MM.1S (cell line): ENCODE measurements around the gene CD300H.

Experiments
- DNase-seq: peaks from one replicate; pipeline ENCODE4 v3.0.0-alpha.2; 2015
- H2AFZ ChIP-seq: fragments of 300-600 bp; sonication (generic); 2 replicates; pipeline ENCODE4 v1.6.0; 2016; ENCODE audit warnings: antibody characterized with exemption, low read length
- H3F3A ChIP-seq: fragments of 300-600 bp; sonication (generic); 2 replicates; pipeline ENCODE4 v1.6.1; 2016; ENCODE audit warnings: mild to moderate bottlenecking, antibody characterized with exemption, low read length, moderate library complexity, mixed read lengths; ENCODE audit not compliant: insufficient read depth
- H3K27ac ChIP-seq: fragments of 300-600 bp; sonication (generic); 2 replicates; pipeline ENCODE4 v1.5.1; 2016; ENCODE audit warnings: mild to moderate bottlenecking, low read length
- H3K27me3 ChIP-seq: fragments of 300-600 bp; sonication (generic); replicated peaks from 2 replicates; pipeline ENCODE4 v1.6.0; 2016; ENCODE audit warnings: low read length; ENCODE audit not compliant: insufficient read depth
- H3K36me3 ChIP-seq: fragments of 300-600 bp; sonication (generic); replicated peaks from 2 replicates; pipeline ENCODE4 v1.6.1; 2016; ENCODE audit warnings: mild to moderate bottlenecking, low read length, mixed read lengths; ENCODE audit not compliant: insufficient read depth
- H3K4me1 ChIP-seq: fragments of 300-600 bp; sonication (generic); 2 replicates; pipeline ENCODE4 v1.6.1; 2016; ENCODE audit warnings: low read length, mixed read lengths
- H3K4me2 ChIP-seq: fragments of 300-600 bp; sonication (generic); 2 replicates; pipeline ENCODE4 v1.6.0; 2016; ENCODE audit warnings: low read depth, low read length
- H3K4me3 ChIP-seq: fragments of 300-600 bp; sonication (generic); 2 replicates; pipeline ENCODE4 v1.5.1; 2016; ENCODE audit warnings: low read length, mixed read lengths
- H3K79me2 ChIP-seq: fragments of 300-600 bp; sonication (generic); 2 replicates; pipeline ENCODE4 v1.6.1; 2016; ENCODE audit warnings: mixed run types, low read length, mixed read lengths
- H3K9ac ChIP-seq: fragments of 300-600 bp; sonication (generic); 2 replicates; pipeline ENCODE4 v1.6.1; 2016; ENCODE audit warnings: low read length, mixed read lengths
- H3K9me2 ChIP-seq: fragments of 300-600 bp; sonication (generic); replicated peaks from 2 replicates; pipeline ENCODE4 v1.6.1; 2016; ENCODE audit warnings: mild to moderate bottlenecking, low read length, mixed read lengths; ENCODE audit not compliant: insufficient read depth
- H3K9me3 ChIP-seq: fragments of 300-600 bp; sonication (generic); replicated peaks from 2 replicates; pipeline ENCODE4 v1.6.1; 2016; ENCODE audit warnings: mild to moderate bottlenecking, low read length, mixed read lengths; ENCODE audit not compliant: insufficient read depth
- H4K20me1 ChIP-seq: fragments of 300-600 bp; sonication (generic); 2 replicates; pipeline ENCODE4 v1.6.1; 2016; ENCODE audit warnings: mild to moderate bottlenecking, low read length, moderate library complexity, mixed read lengths; ENCODE audit not compliant: insufficient read depth
- EZH2 ChIP-seq: fragments of 300-600 bp; sonication (generic); optimal IDR thresholded peaks from 2 replicates; pipeline ENCODE3; 2017; ENCODE audit warnings: low read depth, mild to moderate bottlenecking, antibody characterized with exemption, low read length, mixed read lengths
- EZH2phosphoT487 ChIP-seq: fragments of 300-600 bp; sonication (generic); IDR thresholded peaks from 2 replicates; pipeline ENCODE4 v1.6.1; 2018; ENCODE audit warnings: antibody characterized with exemption, low read length
- TF ChIP-seq, protein P1 (sequence below): fragments of 300-600 bp; sonication (generic); IDR thresholded peaks from 2 replicates; pipeline ENCODE4 v1.5.1; 2016; ENCODE audit warnings: antibody characterized with exemption, low read length, mixed read lengths

CD300H gene

DNA sequence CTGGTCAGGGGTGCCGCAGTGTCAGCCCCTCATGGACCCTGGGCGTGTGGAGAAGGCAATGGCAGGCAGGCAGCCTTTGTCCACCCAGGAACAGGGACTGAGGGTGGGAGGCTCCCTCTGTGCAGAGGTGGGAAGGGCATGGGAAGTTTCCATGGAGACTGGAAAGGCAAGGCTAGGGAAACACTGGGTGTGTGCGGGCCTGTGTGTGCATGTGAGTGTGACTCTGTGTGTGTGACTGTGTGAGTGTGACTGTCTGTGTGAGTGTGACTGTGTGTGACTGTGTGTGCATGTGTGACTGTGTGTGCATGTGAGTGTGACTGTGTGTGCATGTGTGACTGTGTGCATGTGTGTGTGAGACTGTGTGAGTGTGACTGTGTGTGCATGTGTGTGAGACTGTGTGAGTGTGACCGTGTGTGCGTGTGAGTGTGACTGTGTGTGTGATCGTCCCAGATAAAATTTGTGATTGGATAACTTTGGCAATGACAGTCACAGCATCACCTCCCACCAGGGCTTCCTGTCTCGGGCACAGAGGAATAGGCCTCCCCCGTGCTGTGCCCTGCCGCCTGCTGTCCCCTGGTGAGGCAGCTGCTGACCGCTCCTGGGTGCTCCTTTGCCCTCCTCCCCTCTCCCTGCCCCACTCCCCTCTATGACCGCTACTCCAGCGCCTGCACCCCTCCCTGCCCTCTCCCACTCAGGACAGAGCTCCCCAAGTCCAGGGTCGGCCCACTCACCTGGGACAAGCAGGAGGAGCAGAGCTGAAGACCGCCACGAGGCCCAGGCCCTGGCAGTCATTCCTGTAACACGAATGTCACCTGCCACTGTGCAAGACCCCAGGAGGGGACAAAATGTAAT lies 22.1 kb downstream of the CD300H start:
- Histone ChIP-seq H3K4me3 (no peak overlapping the region), H3K9me3 (no peaks in the 10 kb centered on the region), H3K4me1 (no peaks in the 10 kb centered on the region), H3K27me3 (peaks cover 78% of the 10 kb centered on the region), H3K9ac (no peak overlapping the region), H3K79me2 (no peaks in the 10 kb centered on the region), H3K9me2 (no peaks in the 10 kb centered on the region), H3K27ac (no peak overlapping the region), H3K4me2 (no peak overlapping the region), H3K36me3 (no peaks in the 10 kb centered on the region), H4K20me1 (no peaks in the 10 kb centered on the region), H2AFZ (no peak overlapping the region), H3F3A (no peaks in the 10 kb centered on the region)
- no peak for TF ChIP-seq EZH2
- TF ChIP-seq, protein P1, sequence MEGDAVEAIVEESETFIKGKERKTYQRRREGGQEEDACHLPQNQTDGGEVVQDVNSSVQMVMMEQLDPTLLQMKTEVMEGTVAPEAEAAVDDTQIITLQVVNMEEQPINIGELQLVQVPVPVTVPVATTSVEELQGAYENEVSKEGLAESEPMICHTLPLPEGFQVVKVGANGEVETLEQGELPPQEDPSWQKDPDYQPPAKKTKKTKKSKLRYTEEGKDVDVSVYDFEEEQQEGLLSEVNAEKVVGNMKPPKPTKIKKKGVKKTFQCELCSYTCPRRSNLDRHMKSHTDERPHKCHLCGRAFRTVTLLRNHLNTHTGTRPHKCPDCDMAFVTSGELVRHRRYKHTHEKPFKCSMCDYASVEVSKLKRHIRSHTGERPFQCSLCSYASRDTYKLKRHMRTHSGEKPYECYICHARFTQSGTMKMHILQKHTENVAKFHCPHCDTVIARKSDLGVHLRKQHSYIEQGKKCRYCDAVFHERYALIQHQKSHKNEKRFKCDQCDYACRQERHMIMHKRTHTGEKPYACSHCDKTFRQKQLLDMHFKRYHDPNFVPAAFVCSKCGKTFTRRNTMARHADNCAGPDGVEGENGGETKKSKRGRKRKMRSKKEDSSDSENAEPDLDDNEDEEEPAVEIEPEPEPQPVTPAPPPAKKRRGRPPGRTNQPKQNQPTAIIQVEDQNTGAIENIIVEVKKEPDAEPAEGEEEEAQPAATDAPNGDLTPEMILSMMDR = no peak
- no peak for TF ChIP-seq EZH2phosphoT487
- DNase-seq = no peak

DNA sequence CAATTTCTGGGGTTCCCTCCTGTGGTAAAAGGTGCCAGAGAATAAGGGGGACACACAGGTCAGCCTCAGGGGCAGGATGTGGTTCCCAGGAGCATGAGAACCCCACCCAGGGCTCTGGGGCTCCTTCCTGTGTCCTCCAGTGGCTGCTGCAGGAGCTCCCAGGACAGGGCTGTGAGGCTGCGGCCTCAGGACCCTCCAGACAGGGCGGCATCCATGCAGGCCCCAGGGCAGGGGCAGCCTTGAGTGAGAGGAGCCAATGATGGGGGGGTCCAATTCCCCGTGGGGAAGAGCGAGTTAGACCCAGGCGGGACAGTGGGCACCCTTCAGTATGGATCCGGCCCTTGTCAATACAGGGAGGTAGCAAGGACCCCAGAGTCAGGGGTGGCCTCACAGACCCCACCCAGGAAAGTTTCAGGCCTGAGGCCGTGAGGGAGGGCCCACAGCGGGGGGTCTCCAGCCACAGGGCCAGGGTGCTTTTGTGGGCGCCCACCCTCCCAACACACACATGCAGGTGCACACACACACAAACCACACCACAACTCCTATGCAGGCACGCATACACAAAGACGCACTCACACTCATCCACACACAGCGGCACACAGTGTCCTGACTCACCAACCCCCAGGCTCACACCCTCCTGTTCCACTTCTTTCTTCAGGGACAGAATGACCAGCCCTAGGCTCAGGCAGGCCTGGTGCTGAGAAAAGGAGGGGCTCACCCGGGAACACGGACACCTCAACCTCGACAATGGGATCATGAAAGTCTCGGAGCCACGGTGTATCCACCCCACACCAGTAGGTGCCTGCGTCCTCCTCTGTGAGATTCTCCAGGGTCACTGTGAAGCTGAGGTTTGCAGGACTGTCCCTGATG lies 23.2 kb downstream of the CD300H start:
- H3K9ac ChIP-seq = no peak overlapping the region
- TF ChIP-seq EZH2phosphoT487 (no peak), EZH2 (no peak)
- TF ChIP-seq, protein P1 = no peak
- no peaks in the 10 kb centered on the region for H3K79me2 ChIP-seq
- H3K27ac ChIP-seq = no peak overlapping the region
- H3K36me3 ChIP-seq = no peaks in the 10 kb centered on the region
- H3K9me2 ChIP-seq = no peaks in the 10 kb centered on the region
- H3K4me1 ChIP-seq = no peaks in the 10 kb centered on the region
- no peaks in the 10 kb centered on the region for H4K20me1 ChIP-seq
- no peak overlapping the region for H3K4me2 ChIP-seq
- H3K4me3 ChIP-seq = no peak overlapping the region
- no peaks in the 10 kb centered on the region for H3K9me3 ChIP-seq
- no peak for DNase-seq
- H3K27me3 ChIP-seq = peaks cover 78% of the 10 kb centered on the region
- H3F3A ChIP-seq = no peaks in the 10 kb centered on the region
- no peak overlapping the region for H2AFZ ChIP-seq

DNA sequence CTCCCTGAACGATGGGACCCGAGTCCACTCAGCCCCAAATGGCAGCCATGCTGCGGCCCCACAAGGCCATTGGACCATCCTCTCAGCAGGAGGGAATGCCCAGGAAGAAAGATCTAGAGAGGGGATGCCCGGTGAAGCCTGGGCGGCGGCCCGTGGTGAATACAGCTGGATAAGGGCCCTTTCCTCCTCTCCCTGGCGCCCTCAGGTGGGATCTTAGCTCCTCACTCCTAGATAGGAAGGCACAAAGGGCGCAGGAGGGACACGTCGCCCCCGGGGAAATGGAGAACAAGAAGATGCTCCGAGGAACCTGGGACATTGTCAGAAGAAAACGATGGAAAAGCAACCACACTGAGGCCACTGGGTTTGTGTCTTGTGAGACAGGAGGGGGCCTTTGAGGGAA lies 23.9 kb downstream of the CD300H start:
- H3K4me2 ChIP-seq = no peak overlapping the region

More for the DNA sequence above, 23.9 kb downstream of the CD300H start:
- no peaks in the 10 kb centered on the region for H3K9me3 ChIP-seq
- H3K9me2 ChIP-seq = no peaks in the 10 kb centered on the region
- no peak overlapping the region for H3K4me3 ChIP-seq
- peaks cover 78% of the 10 kb centered on the region for H3K27me3 ChIP-seq
- H2AFZ ChIP-seq = no peak overlapping the region
- no peaks in the 10 kb centered on the region for H3F3A ChIP-seq
- no peaks in the 10 kb centered on the region for H4K20me1 ChIP-seq
- H3K4me1 ChIP-seq = no peaks in the 10 kb centered on the region
- no peak overlapping the region for H3K9ac ChIP-seq
- no peaks in the 10 kb centered on the region for H3K79me2 ChIP-seq
- no peak for DNase-seq
- TF ChIP-seq EZH2phosphoT487 (no peak), EZH2 (no peak)
- TF ChIP-seq, protein P1 = no peak
- H3K36me3 ChIP-seq = no peaks in the 10 kb centered on the region
- no peak overlapping the region for H3K27ac ChIP-seq
